Nucleus accumbens (tissue), 56 donors: ENCODE results near the gene CRIM1.

Experiments used
- DNase-seq, 56 donors: peaks; one replicate each; lab custom pipeline; 2025; lab: John Stamatoyannopoulos, UW

CRIM1 gene

DNA sequence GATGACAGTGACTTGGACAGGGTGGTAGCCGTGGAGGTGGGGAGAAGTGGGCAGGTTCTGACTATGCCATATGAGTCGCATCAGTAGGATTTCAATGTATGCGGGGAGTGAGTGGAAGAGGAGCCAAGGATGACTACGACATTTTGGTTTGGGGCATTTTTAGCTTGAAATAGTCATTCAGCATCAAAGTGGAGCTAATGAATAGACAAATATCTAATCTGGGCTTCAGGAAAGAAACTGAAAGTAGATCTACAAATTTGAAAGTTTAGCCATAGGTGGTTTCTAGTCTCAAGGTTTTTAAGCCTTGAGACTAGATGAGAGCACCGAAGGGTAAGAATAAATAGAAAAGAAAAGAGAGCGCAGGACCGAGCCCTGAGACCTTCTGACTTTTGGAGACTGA, 184.1 kb downstream of the CRIM1 start:
- no peak for DNase-seq

DNA sequence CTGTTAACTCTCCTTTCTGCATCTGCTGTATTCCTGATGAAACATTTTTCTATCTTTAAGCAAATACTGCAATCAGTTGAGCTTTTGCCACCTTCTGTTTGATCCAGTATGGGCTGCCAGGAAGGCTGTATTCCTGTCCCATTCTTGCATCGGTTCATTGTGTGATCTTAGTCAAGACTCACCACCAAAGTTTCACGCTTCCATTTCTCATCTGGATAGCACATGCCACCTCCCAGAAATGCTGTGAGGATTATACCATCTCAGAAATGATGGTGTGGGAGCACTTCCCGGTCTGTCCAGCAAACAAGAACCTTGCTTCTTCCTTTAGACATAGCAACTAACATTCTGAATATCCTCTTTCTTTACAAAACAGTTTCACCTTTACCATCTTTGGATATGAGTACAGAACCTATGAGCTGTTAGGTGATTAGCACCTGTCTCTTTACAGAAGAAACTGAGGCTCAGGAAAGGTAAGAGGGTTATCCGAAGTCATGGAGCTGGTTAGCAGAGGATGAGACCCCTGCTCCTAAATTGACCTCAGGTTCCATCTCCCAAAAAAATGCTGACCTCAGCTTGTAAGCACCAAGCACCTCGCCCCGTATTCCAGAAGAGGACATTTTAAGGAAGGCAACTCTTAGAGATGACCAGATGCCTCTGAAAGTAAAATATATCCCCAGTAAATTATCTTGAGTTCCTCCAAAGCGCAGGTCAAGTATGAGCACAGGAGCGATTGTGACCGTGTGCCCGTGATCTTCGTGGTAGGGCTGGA, 185.6 kb downstream of the CRIM1 start:
- no peak for DNase-seq

- DNase-seq = no peak
Measured at GRCh38 chr2:36541891-36542595, 186.5 kb downstream of the CRIM1 start.

- DNase-seq = no peak
Measured at GRCh38 chr2:36544638-36545338, 189.2 kb downstream of the CRIM1 start.

GRCh38 chr2:36545871-36546416, 190.4 kb downstream of the CRIM1 start:
- no peak for DNase-seq

GRCh38 chr2:36547906-36548305, 192.3 kb downstream of the CRIM1 start:
- DNase-seq = no peak

DNA sequence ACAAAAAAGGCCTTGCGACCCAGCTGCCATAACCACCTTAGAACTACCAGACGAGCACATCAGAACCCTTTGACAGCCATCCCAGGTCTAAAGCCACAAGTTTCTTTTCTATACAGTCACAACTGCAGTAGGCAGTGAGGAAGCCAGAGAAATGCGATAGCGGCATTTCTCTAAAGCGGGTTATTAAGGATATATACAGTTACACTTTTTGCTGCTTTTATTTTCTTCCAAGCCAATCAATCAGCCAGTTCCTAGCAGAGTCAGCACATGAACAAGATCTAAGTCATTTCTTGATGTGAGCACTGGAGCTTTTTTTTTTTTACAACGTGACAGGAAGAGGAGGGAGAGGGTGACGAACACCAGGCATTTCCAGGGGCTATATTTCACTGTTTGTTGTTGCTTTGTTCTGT, 193.6 kb downstream of the CRIM1 start:
- no peak for DNase-seq

DNA sequence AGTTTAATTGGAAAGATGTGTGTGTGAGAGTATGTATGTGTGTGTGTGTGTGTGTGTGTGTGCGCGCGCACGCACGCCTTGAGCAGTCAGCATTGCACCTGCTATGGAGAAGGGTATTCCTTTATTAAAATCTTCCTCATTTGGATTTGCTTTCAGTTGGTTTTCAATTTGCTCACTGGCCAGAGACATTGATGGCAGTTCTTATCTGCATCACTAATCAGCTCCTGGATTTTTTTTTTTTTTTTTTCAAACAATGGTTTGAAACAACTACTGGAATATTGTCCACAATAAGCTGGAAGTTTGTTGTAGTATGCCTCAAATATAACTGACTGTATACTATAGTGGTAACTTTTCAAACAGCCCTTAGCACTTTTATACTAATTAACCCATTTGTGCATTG, 194.4 kb downstream of the CRIM1 start:
- no peak for DNase-seq

DNA sequence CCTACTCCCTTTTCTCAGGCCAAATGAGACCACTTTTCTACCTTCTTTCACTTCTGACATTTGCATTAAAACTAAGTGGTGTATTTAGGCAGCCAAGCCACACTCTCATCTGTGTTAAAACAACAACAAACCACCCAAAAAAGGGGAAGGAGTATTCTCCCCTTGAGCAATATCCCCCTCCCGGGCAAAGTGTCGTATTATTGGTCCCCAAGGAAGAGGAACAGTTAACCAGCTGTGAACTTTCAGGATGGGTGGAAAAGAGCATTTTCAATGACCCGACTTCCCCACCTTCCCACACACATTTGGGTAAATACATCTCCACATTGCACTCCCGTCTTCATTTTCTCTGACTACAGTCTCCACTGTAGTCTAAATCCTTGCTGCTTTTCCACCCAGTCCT, 198.1 kb downstream of the CRIM1 start:
- DNase-seq = no peak

DNA sequence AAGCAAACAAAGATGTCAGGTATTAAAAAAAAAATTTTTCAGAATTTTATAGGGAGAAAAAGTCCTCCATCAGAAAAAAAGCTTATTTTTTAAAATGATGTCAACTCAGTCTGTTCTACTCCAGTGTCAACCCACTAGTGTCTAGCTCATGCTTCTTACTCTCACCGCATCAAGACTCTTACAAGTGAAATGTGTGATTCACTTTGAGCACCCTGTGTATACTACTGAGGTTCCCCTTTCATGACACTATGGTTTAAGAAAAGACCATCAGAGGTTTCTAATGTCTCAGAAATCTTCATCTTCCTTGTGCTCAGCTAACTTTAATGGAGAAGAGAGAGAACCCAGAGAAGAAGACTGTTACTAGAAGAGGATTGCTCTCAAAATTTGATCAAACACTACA, 199.0 kb downstream of the CRIM1 start:
- DNase-seq = no peak

GRCh38 chr2:36555789-36556188, 200.2 kb downstream of the CRIM1 start:
- no peak for DNase-seq

DNA sequence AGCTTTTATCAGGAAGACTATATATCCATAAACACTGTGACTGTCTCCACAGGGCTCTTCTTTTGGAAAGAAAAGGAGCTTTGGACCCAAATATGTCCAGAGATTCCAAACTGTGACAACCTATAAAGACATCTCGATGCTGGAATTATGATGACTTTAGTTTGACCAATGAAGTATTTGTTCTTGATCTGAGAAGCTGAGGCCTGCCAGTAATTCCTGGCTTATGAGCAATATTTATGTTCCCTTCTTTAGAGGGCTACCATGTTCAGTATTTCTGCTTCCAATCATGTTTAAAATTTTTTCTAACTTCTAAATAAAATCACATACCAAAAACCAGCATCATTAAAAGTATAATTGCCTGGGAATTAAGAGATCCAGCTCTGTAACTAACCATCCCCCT, 201.3 kb downstream of the CRIM1 start:
- no peak for DNase-seq

GRCh38 chr2:36559221-36559942, 203.8 kb downstream of the CRIM1 start:
- DNase-seq = no peak

DNA sequence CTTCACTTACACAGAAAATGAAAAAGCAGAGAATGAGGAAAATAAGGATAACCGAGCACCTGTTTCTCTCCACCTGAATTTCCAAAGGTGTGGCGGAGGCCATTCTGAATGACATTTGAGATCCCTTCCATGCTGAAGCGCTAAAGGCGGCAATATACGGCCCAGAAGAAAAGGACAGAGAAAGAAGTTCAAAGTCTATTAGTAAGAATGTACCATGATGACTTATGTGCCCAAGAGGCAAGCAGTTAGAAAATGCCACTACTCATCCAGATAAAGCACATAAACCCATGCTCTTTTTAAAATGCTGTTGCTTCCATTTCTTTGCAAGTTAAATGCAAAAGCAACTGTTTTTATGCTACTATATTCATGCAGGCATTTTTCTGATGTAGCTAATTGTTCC, 205.1 kb downstream of the CRIM1 start:
- no peak for DNase-seq

DNA sequence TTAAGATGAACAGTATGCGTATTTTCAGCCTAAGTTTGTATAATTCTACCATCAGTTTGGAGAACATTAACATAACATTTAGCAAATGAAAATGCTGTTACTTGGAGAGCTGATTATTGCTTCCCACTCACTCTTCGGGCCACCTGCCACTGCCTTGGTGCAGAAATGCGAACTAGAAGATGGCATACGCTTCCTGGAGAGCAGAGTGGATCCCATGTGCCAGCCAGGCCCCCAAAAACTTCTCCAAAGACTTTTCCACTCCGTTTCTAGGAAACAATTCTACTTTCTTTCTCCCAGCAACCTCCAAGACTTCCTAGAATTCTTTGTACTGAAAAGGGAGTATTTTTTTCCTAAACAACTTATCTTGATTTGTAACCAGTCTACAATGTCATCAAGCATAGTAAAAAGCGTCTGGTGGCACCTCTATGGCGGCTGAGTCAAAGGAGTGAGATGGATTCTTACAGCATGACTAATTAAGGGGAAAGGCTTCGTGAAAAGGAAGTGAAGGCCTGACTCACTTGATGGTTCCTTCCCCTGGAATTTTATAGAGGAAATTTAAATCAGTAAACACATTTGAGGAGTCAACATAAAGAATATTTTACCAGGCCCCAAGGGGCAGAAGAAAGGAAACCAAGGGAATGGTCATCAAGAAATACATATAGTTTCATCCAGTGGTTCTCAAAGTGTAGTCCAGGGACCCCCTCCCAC, 205.8 kb downstream of the CRIM1 start:
- DNase-seq = no peak

- DNase-seq = no peak
Measured at GRCh38 chr2:36562240-36562639, 206.7 kb downstream of the CRIM1 start.

DNA sequence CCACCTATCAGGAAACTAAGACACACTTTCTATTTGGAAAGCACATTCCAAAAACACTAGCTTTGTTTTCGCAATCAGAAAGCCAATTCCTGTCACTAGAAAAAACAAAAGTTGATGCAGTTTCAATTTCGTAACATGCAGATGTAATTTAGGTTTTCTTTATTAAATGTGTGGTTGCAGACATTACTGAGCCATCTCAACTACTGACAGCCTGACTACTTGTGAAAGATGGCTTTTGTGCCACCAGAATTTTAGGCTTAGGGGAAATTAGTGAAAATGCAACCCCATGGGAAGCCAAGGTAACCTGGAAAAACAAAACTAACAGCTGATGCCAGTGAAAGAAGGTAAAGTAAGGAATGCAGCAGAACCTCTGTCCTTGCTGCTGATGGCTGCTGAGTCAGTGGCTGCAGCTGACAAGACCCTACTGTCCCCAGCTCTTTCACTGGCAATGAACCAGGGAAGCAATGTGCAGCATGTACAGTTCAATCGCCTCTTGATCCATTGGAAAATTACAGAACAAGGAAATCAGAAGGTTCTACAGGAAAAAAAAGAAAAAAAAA, 207.5 kb downstream of the CRIM1 start:
- peak in 27 of 56 donors; percentile 10 to 57 (median 25) for DNase-seq

- peak in 24 of 56 donors; percentile 8 to 58 (median 26) for DNase-seq
Measured at GRCh38 chr2:36564377-36564930, 208.9 kb downstream of the CRIM1 start.

DNA sequence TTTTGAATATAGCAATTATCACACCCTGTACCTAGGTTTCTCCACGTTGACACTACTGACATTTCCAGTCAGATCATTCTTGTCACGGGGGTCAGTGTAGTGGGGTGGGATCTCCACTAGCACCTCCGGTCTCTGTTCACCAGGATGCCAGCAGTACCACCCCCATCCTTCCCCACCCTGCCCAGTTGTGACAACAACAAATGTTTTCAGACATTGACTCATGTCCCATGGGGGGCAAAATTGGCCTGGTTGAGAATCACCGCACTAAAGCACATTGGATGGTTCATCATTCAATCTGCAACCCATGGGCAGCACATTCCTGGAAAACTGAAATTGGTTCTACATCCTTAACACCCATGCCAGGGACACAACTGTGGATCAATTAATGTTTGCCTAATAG, 210.1 kb downstream of the CRIM1 start:
- no peak for DNase-seq
